Measurements from ENCODE around the gene ZFP69.

DNA sequence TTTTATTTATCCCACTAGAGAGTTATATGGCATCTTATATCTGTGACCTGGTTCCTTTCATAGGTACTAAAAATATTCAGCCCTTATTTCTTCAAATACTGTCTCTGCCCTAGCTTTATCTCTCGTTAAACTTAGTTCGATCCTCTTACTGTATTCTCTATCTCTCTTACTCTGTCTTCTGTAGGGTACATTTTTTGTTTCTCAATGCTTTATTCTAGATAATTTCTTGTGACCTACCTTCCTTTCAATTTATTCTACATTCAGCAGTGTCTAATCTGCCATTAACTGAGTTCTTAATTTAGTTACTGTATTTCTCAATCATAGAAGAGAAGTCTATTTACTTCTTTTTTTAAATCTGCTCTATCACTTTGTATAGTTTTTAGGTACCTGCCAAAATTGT lies 1.8 kb upstream of the ZFP69 start:
- TF ChIP-seq, protein P1, sequence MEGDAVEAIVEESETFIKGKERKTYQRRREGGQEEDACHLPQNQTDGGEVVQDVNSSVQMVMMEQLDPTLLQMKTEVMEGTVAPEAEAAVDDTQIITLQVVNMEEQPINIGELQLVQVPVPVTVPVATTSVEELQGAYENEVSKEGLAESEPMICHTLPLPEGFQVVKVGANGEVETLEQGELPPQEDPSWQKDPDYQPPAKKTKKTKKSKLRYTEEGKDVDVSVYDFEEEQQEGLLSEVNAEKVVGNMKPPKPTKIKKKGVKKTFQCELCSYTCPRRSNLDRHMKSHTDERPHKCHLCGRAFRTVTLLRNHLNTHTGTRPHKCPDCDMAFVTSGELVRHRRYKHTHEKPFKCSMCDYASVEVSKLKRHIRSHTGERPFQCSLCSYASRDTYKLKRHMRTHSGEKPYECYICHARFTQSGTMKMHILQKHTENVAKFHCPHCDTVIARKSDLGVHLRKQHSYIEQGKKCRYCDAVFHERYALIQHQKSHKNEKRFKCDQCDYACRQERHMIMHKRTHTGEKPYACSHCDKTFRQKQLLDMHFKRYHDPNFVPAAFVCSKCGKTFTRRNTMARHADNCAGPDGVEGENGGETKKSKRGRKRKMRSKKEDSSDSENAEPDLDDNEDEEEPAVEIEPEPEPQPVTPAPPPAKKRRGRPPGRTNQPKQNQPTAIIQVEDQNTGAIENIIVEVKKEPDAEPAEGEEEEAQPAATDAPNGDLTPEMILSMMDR (IDR thresholded peaks at IDR 0.05; ENCODE audit: low read length): no peak
- TF ChIP-seq EZH2 (optimal IDR thresholded peaks at IDR 0.05; ENCODE audit: low read depth, low read length): no peak
